IMR-90 (cell line): Measurements from ENCODE around the gene STAG1. TPM values are rescaled to one million over a fixed set of nuclear protein-coding genes. Genes with fewer than 3 reads are reported as not detected.

ENCODE experiments used
- ATAC-seq: fragments of 200-7000 bp; cut with Tn5 transposase; 2 replicates; pipeline ENCODE4 v1.9.1; 2020; ENCODE audit warnings: low read depth, mild to moderate bottlenecking, moderate library complexity
- BruUV-seq: library from RNA; stranded (reverse); fragments of 400-500 nt; replicated peaks from 2 replicates; lab custom pipeline; 2021; lab: Mats Ljungman, UMichigan
- CTCF ChIA-PET: fragments of 300-600 bp; formaldehyde crosslinking; extraction: SDS; loops from one replicate; lab custom pipeline; 2021; ENCODE audit warnings: antibody characterized with exemption; lab: Yijun Ruan, JAX
- POLR2A ChIA-PET: fragments of 300-600 bp; sonication (Branson Sonifier 250); formaldehyde crosslinking; loops from one replicate; lab custom pipeline; 2022; ENCODE audit warnings: antibody characterized with exemption; ENCODE audit not compliant: unreplicated experiment; lab: Charles Lee
- DNase-seq: peaks from one replicate; pipeline ENCODE4 v3.0.0; 2013
- H2AFZ ChIP-seq: replicated peaks from 2 replicates; pipeline ENCODE3; 2013; ENCODE audit warnings: low read length, mild to moderate bottlenecking; ENCODE audit not compliant: poor library complexity
- H2AK5ac ChIP-seq: 2 replicates; pipeline ENCODE4 v1.6.1; 2013; ENCODE audit warnings: low read depth, low read length, inconsistent platforms
- H2AK9ac ChIP-seq: replicated peaks from 2 replicates; pipeline ENCODE3; 2013; ENCODE audit warnings: mild to moderate bottlenecking, low read depth, low read length, moderate library complexity; ENCODE audit not compliant: poor library complexity
- H2BK120ac ChIP-seq: 2 replicates; pipeline ENCODE4 v1.6.1; 2013; ENCODE audit warnings: low read depth, low read length, inconsistent platforms
- H2BK15ac ChIP-seq: 3 replicates; pipeline ENCODE4 v1.6.1; 2013; ENCODE audit warnings: low read depth, low read length, inconsistent platforms
- H2BK20ac ChIP-seq: 2 replicates; pipeline ENCODE4 v1.6.1; 2013; ENCODE audit warnings: low read depth, mild to moderate bottlenecking, inconsistent platforms, low read length, moderate library complexity
- H2BK5ac ChIP-seq: 2 replicates; pipeline ENCODE4 v1.6.1; 2013; ENCODE audit warnings: mild to moderate bottlenecking, low read depth, low read length, inconsistent platforms; ENCODE audit not compliant: poor library complexity, severe bottlenecking
- H3K14ac ChIP-seq: replicated peaks from 2 replicates; pipeline ENCODE4 v1.6.1; 2013; ENCODE audit warnings: low read depth, low read length, inconsistent platforms
- H3K18ac ChIP-seq: 2 replicates; pipeline ENCODE4 v1.6.1; 2013; ENCODE audit warnings: low read depth, low read length, control low read depth
- H3K23ac ChIP-seq: 2 replicates; pipeline ENCODE4 v1.6.1; 2013; ENCODE audit warnings: low read depth, low read length, inconsistent platforms
- H3K27ac ChIP-seq: 2 replicates; pipeline ENCODE4 v1.5.1; 2013; ENCODE audit warnings: mild to moderate bottlenecking, control low read depth, low read length; ENCODE audit not compliant: insufficient read depth
- H3K27me3 ChIP-seq: 2 replicates; pipeline ENCODE4 v1.6.1; 2013; ENCODE audit warnings: low read length; ENCODE audit not compliant: control insufficient read depth, insufficient read depth
- H3K36me3 ChIP-seq: 2 replicates; pipeline ENCODE4 v1.6.1; 2013; ENCODE audit warnings: low read length, mixed read lengths; ENCODE audit not compliant: control insufficient read depth, insufficient read depth
- H3K4ac ChIP-seq: 2 replicates; pipeline ENCODE4 v1.6.1; 2013; ENCODE audit warnings: low read depth, low read length, inconsistent platforms
- H3K4me1 ChIP-seq: 2 replicates; pipeline ENCODE4 v1.6.1; 2013; ENCODE audit warnings: low read length, mixed read lengths; ENCODE audit not compliant: control insufficient read depth, insufficient read depth
- H3K4me2 ChIP-seq: 2 replicates; pipeline ENCODE4 v1.6.1; 2013; ENCODE audit warnings: low read depth, mild to moderate bottlenecking, control low read depth, low read length, moderate library complexity
- H3K4me3 ChIP-seq: 2 replicates; pipeline ENCODE4 v1.5.1; 2013; ENCODE audit warnings: low read depth, mild to moderate bottlenecking, control low read depth, low read length, moderate library complexity; ENCODE audit not compliant: insufficient read depth
- H3K56ac ChIP-seq: 2 replicates; pipeline ENCODE4 v1.6.1; 2013; ENCODE audit warnings: low read length, inconsistent platforms; ENCODE audit not compliant: insufficient read depth; ENCODE audit errors: extremely low read depth
- H3K79me1 ChIP-seq, 2 experiments: 2 replicates each; pipeline ENCODE4 v1.6.1; 2013; ENCODE audit warnings: low read length in 2 of 2, inconsistent platforms in 1 of 2, low read depth in 1 of 2
- H3K9ac ChIP-seq: 2 replicates; pipeline ENCODE4 v1.6.1; 2013; ENCODE audit warnings: low read depth, low read length, control low read depth
- H3K9me1 ChIP-seq: 2 replicates; pipeline ENCODE4 v1.6.1; 2013; ENCODE audit warnings: low read length, inconsistent platforms; ENCODE audit not compliant: insufficient read depth
- H3K9me3 ChIP-seq: 2 replicates; pipeline ENCODE4 v1.6.1; 2013; ENCODE audit warnings: low read length; ENCODE audit not compliant: control insufficient read depth, insufficient read depth
- H4K20me1 ChIP-seq: 2 replicates; pipeline ENCODE4 v1.6.1; 2013; ENCODE audit warnings: low read length, inconsistent platforms; ENCODE audit not compliant: insufficient read depth
- H4K5ac ChIP-seq: 2 replicates; pipeline ENCODE4 v1.6.1; 2013; ENCODE audit warnings: mild to moderate bottlenecking, low read depth, low read length, control low read depth
- H4K8ac ChIP-seq, 2 experiments: 2 replicates each; pipeline ENCODE4 v1.6.1; 2013; ENCODE audit warnings: low read depth in 2 of 2, low read length in 2 of 2, control low read depth in 1 of 2, inconsistent platforms in 1 of 2
- H4K91ac ChIP-seq: 2 replicates; pipeline ENCODE4 v1.6.1; 2013; ENCODE audit warnings: low read depth, low read length, inconsistent platforms; ENCODE audit not compliant: insufficient read depth
- BHLHE40 ChIP-seq: fragments of 150-350 bp; IDR thresholded peaks from 2 replicates; pipeline ENCODE4 v1.6.1; 2016; ENCODE audit warnings: mild to moderate bottlenecking, low read depth, low read length
- CEBPB ChIP-seq: IDR thresholded peaks from 2 replicates; pipeline ENCODE4 v1.6.1; 2012; ENCODE audit warnings: low read depth, low read length, improper control_type of control experiment
- CHD1 ChIP-seq: IDR thresholded peaks from 2 replicates; pipeline ENCODE4 v1.6.1; 2012; ENCODE audit warnings: low read depth, low read length, improper control_type of control experiment
- CTCF ChIP-seq: conservative IDR thresholded peaks from 2 replicates; pipeline ENCODE4 v1.5.1; 2012; ENCODE audit warnings: mild to moderate bottlenecking, low read depth, low read length, improper control_type of control experiment
- ELK1 ChIP-seq: fragments of 150-350 bp; IDR thresholded peaks from 2 replicates; pipeline ENCODE4 v1.6.1; 2016; ENCODE audit warnings: low read depth, mild to moderate bottlenecking, low read length, moderate library complexity, borderline replicate concordance
- MAFK ChIP-seq: IDR thresholded peaks from 2 replicates; pipeline ENCODE4 v1.6.1; 2012; ENCODE audit warnings: low read depth, low read length, improper control_type of control experiment
- MAZ ChIP-seq: IDR thresholded peaks from 2 replicates; pipeline ENCODE4 v1.6.1; 2012; ENCODE audit warnings: low read depth, mild to moderate bottlenecking, low read length, improper control_type of control experiment, moderate library complexity, borderline replicate concordance
- MXI1 ChIP-seq: IDR thresholded peaks from 2 replicates; pipeline ENCODE4 v1.6.1; 2012; ENCODE audit warnings: low read depth, mild to moderate bottlenecking, low read length, moderate library complexity, borderline replicate concordance
- NFE2L2 ChIP-seq: fragments of 150-350 bp; IDR thresholded peaks from 2 replicates; pipeline ENCODE4 v1.6.1; 2016; ENCODE audit warnings: low read depth, mild to moderate bottlenecking, low read length
- POLR2A ChIP-seq: IDR thresholded peaks from 2 replicates; pipeline ENCODE4 v1.6.1; 2012; ENCODE audit warnings: mild to moderate bottlenecking, low read depth, low read length
- RAD21 ChIP-seq: IDR thresholded peaks from 2 replicates; pipeline ENCODE4 v1.6.1; 2012; ENCODE audit warnings: low read length, improper control_type of control experiment
- RCOR1 ChIP-seq: IDR thresholded peaks from 2 replicates; pipeline ENCODE4 v1.6.1; 2012; ENCODE audit warnings: mild to moderate bottlenecking, low read length, improper control_type of control experiment; ENCODE audit not compliant: insufficient replicate concordance
- RFX5 ChIP-seq: IDR thresholded peaks from 2 replicates; pipeline ENCODE4 v1.8.0; 2012; ENCODE audit warnings: low read depth, mild to moderate bottlenecking, low read length, moderate library complexity
- SMC3 ChIP-seq: fragments of 150-350 bp; IDR thresholded peaks from 2 replicates; pipeline ENCODE4 v1.6.1; 2016; ENCODE audit warnings: low read depth, mild to moderate bottlenecking, antibody characterized with exemption, low read length, moderate library complexity
- WGBS, 2 experiments: methylation state at CpG; one replicate each; pipeline versions ENCODE4 v1.1.5 to v1.1.7; 2013; ENCODE audit warnings: missing lambda C conversion rate in 2 of 2; ENCODE audit not compliant: insufficient read length in 1 of 2; ENCODE audit errors: extremely low coverage in 2 of 2; 5-methylcytosine and 5-hydroxymethylcytosine counted together
- dilution Hi-C: fragments of 300-500 bp; cut with HindIII; formaldehyde crosslinking; loops from one replicate; pipeline ENCODE4 v1.14.3; 2018; ENCODE audit warnings: low sequenced_read_pairs; ENCODE audit not compliant: unreplicated experiment
- in situ Hi-C: fragments of 300-500 bp; cut with MboI; formaldehyde crosslinking; loops from 3 replicates; pipeline ENCODE4 v1.14.3; 2019; ENCODE audit warnings: low sequenced_read_pairs, inconsistent platforms, mixed read lengths
- intact Hi-C: fragments of 100-400 bp; cut with micrococcal nuclease; formaldehyde crosslinking; loops from 2 replicates; pipeline ENCODE4 v1.10.0; 2022
- polyA plus RNA-seq, 3 experiments: library from polyadenylated mRNA; depleted of rRNA; stranded (reverse); fragments of >200 nt; gene quantifications; 2 replicates each; pipeline ENCODE4 v1.2.3, GENCODE V29; 2012; ENCODE audit warnings: low replicate concordance in 1 of 3
- total RNA-seq: library from RNA; depleted of rRNA; stranded (reverse); fragments of >200 nt; gene quantifications from 2 replicates; pipeline ENCODE4 v1.2.3, GENCODE V29; 2012
- TF ChIP-seq, protein P1 (sequence below): fragments of 150-350 bp; IDR thresholded peaks from 2 replicates; pipeline ENCODE4 v1.6.1; 2017; ENCODE audit warnings: mild to moderate bottlenecking, antibody characterized with exemption, low read length, low read depth

STAG1 gene
- total and polyA plus RNA-seq, 2 of the 4 experiments (the other 2 are of a cell fraction): 9.6 to 32.3 TPM

DNA sequence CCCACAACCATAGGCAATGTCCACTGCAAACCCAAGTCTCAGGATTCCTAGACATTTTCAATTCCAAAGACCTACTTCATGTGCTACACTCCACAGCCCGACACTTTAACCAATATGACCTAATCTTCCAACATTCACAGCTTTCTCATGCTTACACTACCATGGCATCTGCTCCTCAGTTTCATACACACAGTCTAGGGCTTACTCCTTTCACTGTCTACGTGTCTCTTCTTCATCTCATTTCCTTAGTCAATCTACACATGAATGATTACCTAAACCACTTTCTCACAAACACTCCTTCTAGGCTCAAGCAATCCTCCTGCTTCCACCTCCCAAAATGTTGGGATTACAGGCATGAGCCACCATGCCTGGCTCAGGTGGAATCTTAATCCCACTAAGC lies 106.3 kb downstream of the STAG1 start:
- no peak overlapping the region for H3K4me2 ChIP-seq
- peaks cover 9% of the 10 kb centered on the region; the same call in 1 of the 2 replicates for H3K9me1 ChIP-seq
- intact Hi-C loops: no loop called here
- H3K27ac ChIP-seq: no peak overlapping the region
- H4K20me1 ChIP-seq: peaks cover 3% of the 10 kb centered on the region; the same call in 1 of the 2 replicates
- no peak overlapping the region for H2BK15ac ChIP-seq
- dilution Hi-C loops: no loop called here
- H3K9me3 ChIP-seq: no peaks in the 10 kb centered on the region
- no peak overlapping the region for H2BK5ac ChIP-seq
- H3K14ac ChIP-seq: no peak overlapping the region; the same call in 1 of the 2 replicates
- H3K4me1 ChIP-seq: no peaks in the 10 kb centered on the region
- H3K23ac ChIP-seq: peak overlapping the region; percentile 24; the same call in 1 of the 2 replicates
- DNase-seq: no peak
- no peak overlapping the region for H4K8ac ChIP-seq
- H3K18ac ChIP-seq: no peak overlapping the region
- no peak overlapping the region for H2AK5ac ChIP-seq
- BruUV-seq: no TSS peak
- peaks cover 34 to 70% of the 10 kb centered on the region in 2 experiments for H3K79me1 ChIP-seq
- H2BK120ac ChIP-seq: no peak overlapping the region
- no peak overlapping the region for H4K91ac ChIP-seq
- ChIA-PET CTCF (no interaction called here), POLR2A (no interaction called here)
- no peak overlapping the region for H2AFZ ChIP-seq
- WGBS, 2 experiments: 100% methylated on average over 2 of the region's 2 CpGs; no CpG with 5 or more reads in 1 of the 2 experiments
- 0 out of 2 replicates have a peak, but pooled peaks cover 1% of the 10 kb centered on the region for H3K36me3 ChIP-seq
- H3K4ac ChIP-seq: no peak overlapping the region
- no peak overlapping the region for H3K9ac ChIP-seq
- no peak for ATAC-seq
- no peak overlapping the region for H3K56ac ChIP-seq
- H2AK9ac ChIP-seq: no peak overlapping the region
- in situ Hi-C loops: no loop called here
- H3K4me3 ChIP-seq: no peak overlapping the region
- TF ChIP-seq MAFK: no peak
- TF ChIP-seq POLR2A: no peak
- TF ChIP-seq MAZ: no peak
- TF ChIP-seq, protein P1, sequence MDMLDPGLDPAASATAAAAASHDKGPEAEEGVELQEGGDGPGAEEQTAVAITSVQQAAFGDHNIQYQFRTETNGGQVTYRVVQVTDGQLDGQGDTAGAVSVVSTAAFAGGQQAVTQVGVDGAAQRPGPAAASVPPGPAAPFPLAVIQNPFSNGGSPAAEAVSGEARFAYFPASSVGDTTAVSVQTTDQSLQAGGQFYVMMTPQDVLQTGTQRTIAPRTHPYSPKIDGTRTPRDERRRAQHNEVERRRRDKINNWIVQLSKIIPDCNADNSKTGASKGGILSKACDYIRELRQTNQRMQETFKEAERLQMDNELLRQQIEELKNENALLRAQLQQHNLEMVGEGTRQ: no peak
- TF ChIP-seq CTCF: no peak
- no peak for TF ChIP-seq MXI1
- no peak for TF ChIP-seq RFX5
- no peak for TF ChIP-seq NFE2L2
- TF ChIP-seq RCOR1: no peak
- TF ChIP-seq RAD21: no peak
- no peak for TF ChIP-seq CEBPB
- TF ChIP-seq CHD1: no peak
- TF ChIP-seq BHLHE40: no peak
- no peak for TF ChIP-seq SMC3
- TF ChIP-seq ELK1: no peak
- H4K5ac ChIP-seq: no peak overlapping the region; the same call in 1 of the 2 replicates
- no peak overlapping the region for H2BK20ac ChIP-seq
- no peaks in the 10 kb centered on the region for H3K27me3 ChIP-seq
